Upper lobe of left lung (tissue), 4 donors: ENCODE results near the gene DHRS4L2.
"Not testable (repeated sequence)": the region's sequence is repeated elsewhere in the genome, so short reads cannot be mapped to it uniquely, and the experiment has no call there.

Experiments used
- POLR2AphosphoS5 ChIP-seq, 2 donors: sonication (generic); formaldehyde crosslinking; IDR thresholded peaks; one replicate each; pipeline ENCODE4 v1.5.1; 2017; ENCODE audit warnings: antibody characterized with exemption in 2 of 2
- TF ChIP-seq, protein P1 (sequence below), 6 experiments: fragments of 450-650 bp in 4 of 6; fragments of 200-600 bp in 2 of 6; sonication (generic) in 2 of 6; IDR thresholded peaks; one replicate each; pipeline ENCODE4 v1.5.1; 2016 to 2019; ENCODE audit warnings: antibody characterized with exemption in 6 of 6

DNA sequence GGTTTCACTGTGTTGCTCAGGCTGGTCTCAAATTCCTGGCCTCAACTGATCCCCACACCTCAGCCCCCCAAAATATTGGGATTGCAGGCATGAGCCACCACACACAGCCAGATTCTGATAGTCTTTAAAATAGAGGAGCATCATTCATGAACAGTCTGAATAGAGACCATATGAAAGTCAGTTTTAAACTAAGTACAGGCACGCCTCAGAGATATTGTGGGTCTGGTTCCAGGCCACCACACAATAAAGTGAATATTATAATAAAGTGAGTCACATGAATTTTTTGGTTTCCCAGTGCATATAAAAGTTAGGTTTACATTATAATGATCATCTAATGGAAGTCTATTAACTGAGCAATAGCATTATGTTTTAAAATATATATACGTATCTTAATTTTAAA lies 27.0 kb upstream of the DHRS4L2 start:
- TF ChIP-seq POLR2AphosphoS5 (IDR thresholded peaks at IDR 0.05): not testable (repeated sequence)
- TF ChIP-seq, protein P1, sequence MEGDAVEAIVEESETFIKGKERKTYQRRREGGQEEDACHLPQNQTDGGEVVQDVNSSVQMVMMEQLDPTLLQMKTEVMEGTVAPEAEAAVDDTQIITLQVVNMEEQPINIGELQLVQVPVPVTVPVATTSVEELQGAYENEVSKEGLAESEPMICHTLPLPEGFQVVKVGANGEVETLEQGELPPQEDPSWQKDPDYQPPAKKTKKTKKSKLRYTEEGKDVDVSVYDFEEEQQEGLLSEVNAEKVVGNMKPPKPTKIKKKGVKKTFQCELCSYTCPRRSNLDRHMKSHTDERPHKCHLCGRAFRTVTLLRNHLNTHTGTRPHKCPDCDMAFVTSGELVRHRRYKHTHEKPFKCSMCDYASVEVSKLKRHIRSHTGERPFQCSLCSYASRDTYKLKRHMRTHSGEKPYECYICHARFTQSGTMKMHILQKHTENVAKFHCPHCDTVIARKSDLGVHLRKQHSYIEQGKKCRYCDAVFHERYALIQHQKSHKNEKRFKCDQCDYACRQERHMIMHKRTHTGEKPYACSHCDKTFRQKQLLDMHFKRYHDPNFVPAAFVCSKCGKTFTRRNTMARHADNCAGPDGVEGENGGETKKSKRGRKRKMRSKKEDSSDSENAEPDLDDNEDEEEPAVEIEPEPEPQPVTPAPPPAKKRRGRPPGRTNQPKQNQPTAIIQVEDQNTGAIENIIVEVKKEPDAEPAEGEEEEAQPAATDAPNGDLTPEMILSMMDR (IDR thresholded peaks at IDR 0.05): not testable (repeated sequence)
